HEK293 (cell line): Measurements from ENCODE around the gene AKIP1.

ENCODE experiments used
- CTCF ChIA-PET: fragments of 350-600 bp; formaldehyde crosslinking; extraction: SDS; loops from one replicate; lab custom pipeline; 2021; ENCODE audit warnings: antibody characterized with exemption; lab: Yijun Ruan, JAX
- POLR2A ChIA-PET: fragments of 300-600 bp; formaldehyde crosslinking; extraction: SDS; loops from one replicate; lab custom pipeline; 2020; ENCODE audit warnings: antibody characterized with exemption, inconsistent platforms; lab: Yijun Ruan, JAX
- H3K27ac ChIP-seq: fragments of 200-500 bp; sonication (Bioruptor generic); 2 replicates; pipeline ENCODE4 v1.5.1; 2014; ENCODE audit warnings: low read depth, low read length, control low read depth, inconsistent platforms; ENCODE audit errors: extremely low read depth
- H3K36me3 ChIP-seq, 2 experiments: fragments of 200-500 bp in 1 of 2; sonication (Bioruptor generic) in 1 of 2; 1 replicate in 1 of 2; 2 replicates in 1 of 2; pipeline ENCODE4 v1.5.1; 2014 to 2017; ENCODE audit warnings: inconsistent platforms in 2 of 2, low read length in 2 of 2; ENCODE audit not compliant: control insufficient read depth in 2 of 2, insufficient read depth in 1 of 2
- H3K4me1 ChIP-seq: fragments of 200-500 bp; sonication (Bioruptor generic); 2 replicates; pipeline ENCODE4 v1.5.1; 2014; ENCODE audit warnings: mild to moderate bottlenecking, low read length, inconsistent platforms; ENCODE audit not compliant: control insufficient read depth, insufficient read depth
- H3K4me3 ChIP-seq: 2 replicates; pipeline ENCODE4 v1.5.1; 2011; ENCODE audit warnings: low read depth, mild to moderate bottlenecking, control low read depth, low read length, moderate library complexity
- H3K9me3 ChIP-seq: fragments of 200-500 bp; sonication (Bioruptor generic); 2 replicates; pipeline ENCODE4 v1.5.1; 2014; ENCODE audit warnings: low read depth, low read length, inconsistent platforms; ENCODE audit not compliant: control insufficient read depth, insufficient read depth
- BCL11A ChIP-seq: fragments of 450-650 bp; formaldehyde crosslinking; IDR thresholded peaks from 2 replicates; pipeline ENCODE4 v1.5.1; 2016; ENCODE audit warnings: low read depth, missing biosample characterization, missing genetic modification characterization
- MEIS1 ChIP-seq: sonication (generic); formaldehyde crosslinking; IDR thresholded peaks from 2 replicates; pipeline ENCODE4 v1.8.1; 2022; ENCODE audit warnings: missing genetic modification reagents, mild to moderate bottlenecking, borderline replicate concordance
- ZEB2 ChIP-seq: fragments of 450-650 bp; formaldehyde crosslinking; IDR thresholded peaks from 2 replicates; pipeline ENCODE4 v1.5.1; 2016; ENCODE audit warnings: missing biosample characterization, missing genetic modification characterization
- ZNF112 ChIP-seq: fragments of 450-650 bp; formaldehyde crosslinking; IDR thresholded peaks from 2 replicates; pipeline ENCODE4 v1.5.0; 2017; ENCODE audit warnings: missing biosample characterization, missing genetic modification characterization
- ZNF175 ChIP-seq: fragments of 450-650 bp; formaldehyde crosslinking; IDR thresholded peaks from 2 replicates; pipeline ENCODE4 v1.5.1; 2016; ENCODE audit warnings: missing biosample characterization, missing genetic modification characterization
- ZNF211 ChIP-seq: fragments of 450-650 bp; formaldehyde crosslinking; IDR thresholded peaks from 2 replicates; pipeline ENCODE4 v1.5.1; 2016; ENCODE audit warnings: low read depth, missing biosample characterization, missing genetic modification characterization
- ZNF24 ChIP-seq: fragments of 450-650 bp; formaldehyde crosslinking; IDR thresholded peaks from 2 replicates; pipeline ENCODE4 v1.5.1; 2016; ENCODE audit warnings: missing biosample characterization, missing genetic modification characterization
- ZNF280D ChIP-seq: fragments of 450-650 bp; formaldehyde crosslinking; IDR thresholded peaks from 2 replicates; pipeline ENCODE4 v1.5.1; 2016; ENCODE audit warnings: missing biosample characterization, missing genetic modification characterization
- ZNF324 ChIP-seq: fragments of 450-650 bp; formaldehyde crosslinking; IDR thresholded peaks from 2 replicates; pipeline ENCODE4 v1.5.1; 2016; ENCODE audit warnings: missing biosample characterization, missing genetic modification characterization
- ZNF426 ChIP-seq: fragments of 450-650 bp; formaldehyde crosslinking; IDR thresholded peaks from 2 replicates; pipeline ENCODE4 v1.5.1; 2017; ENCODE audit warnings: missing biosample characterization, missing genetic modification characterization, mild to moderate bottlenecking, inconsistent platforms, moderate library complexity
- ZNF514 ChIP-seq: fragments of 450-650 bp; formaldehyde crosslinking; IDR thresholded peaks from 2 replicates; pipeline ENCODE4 v1.5.1; 2016; ENCODE audit warnings: missing biosample characterization, missing genetic modification characterization
- ZNF549 ChIP-seq: fragments of 450-650 bp; IDR thresholded peaks from 2 replicates; pipeline ENCODE4 v1.5.1; 2018; ENCODE audit warnings: missing biosample characterization, missing genetic modification characterization, mild to moderate bottlenecking, inconsistent platforms, moderate library complexity
- ZNF600 ChIP-seq: fragments of 450-650 bp; formaldehyde crosslinking; IDR thresholded peaks from 2 replicates; pipeline ENCODE4 v1.5.1; 2016; ENCODE audit warnings: missing biosample characterization, missing genetic modification characterization
- ZNF639 ChIP-seq: fragments of 450-650 bp; formaldehyde crosslinking; IDR thresholded peaks from 2 replicates; pipeline ENCODE4 v1.5.1; 2016; ENCODE audit warnings: missing biosample characterization, missing genetic modification characterization
- ZNF76 ChIP-seq: fragments of 450-650 bp; formaldehyde crosslinking; IDR thresholded peaks from 2 replicates; pipeline ENCODE4; 2016; ENCODE audit warnings: low read depth, missing biosample characterization, missing genetic modification characterization, borderline replicate concordance
- ZNF785 ChIP-seq: fragments of 450-650 bp; formaldehyde crosslinking; IDR thresholded peaks from 2 replicates; pipeline ENCODE4 v1.5.1; 2016; ENCODE audit warnings: missing biosample characterization, missing genetic modification characterization
- ZSCAN16 ChIP-seq: fragments of 450-650 bp; formaldehyde crosslinking; IDR thresholded peaks from 2 replicates; pipeline ENCODE4 v1.5.1; 2016; ENCODE audit warnings: missing biosample characterization, missing genetic modification characterization
- TF ChIP-seq, protein P1 (sequence below): fragments of 450-650 bp; formaldehyde crosslinking; IDR thresholded peaks from 2 replicates; pipeline ENCODE4; 2016; ENCODE audit warnings: missing biosample characterization, missing genetic modification characterization

AKIP1 gene

DNA sequence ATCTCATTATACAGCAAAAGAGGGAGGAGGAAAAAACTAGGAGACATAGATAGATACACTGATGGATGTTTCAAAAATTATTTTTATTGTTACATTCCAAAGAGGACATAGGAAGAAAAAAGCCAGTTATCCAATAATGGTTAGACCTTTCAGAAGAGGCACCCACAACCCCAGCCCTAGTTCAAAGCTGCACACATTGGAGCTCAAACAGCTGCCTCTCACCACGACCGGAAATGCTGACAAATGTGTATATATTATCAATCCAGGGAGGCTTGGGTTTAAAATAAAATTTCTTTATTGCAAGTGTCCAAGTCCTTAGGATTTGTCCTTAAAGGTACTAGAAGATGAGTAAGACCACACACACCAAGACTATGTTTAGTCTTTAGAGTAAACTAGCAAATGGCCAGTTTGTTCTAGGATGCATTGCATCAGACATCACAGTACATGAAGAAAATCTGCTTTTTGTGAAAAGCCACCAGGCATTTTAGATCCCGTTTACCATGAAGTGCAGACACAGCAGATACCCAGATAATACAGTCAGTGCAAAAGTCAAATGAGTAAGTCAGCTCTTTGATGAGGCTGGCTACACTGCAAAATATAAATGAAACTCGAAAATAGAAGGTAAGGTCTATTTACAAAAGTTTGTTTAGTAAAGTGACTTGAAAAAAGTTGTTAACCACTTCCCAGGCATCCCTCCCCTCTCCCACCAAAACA is 36.4 kb downstream of the AKIP1 start:
- H3K27ac ChIP-seq: no peak overlapping the region
- H3K36me3 ChIP-seq: peaks cover 0 to 44% of the 10 kb centered on the region in 2 experiments; a peak in 2 of 3 replicates
- POLR2A ChIA-PET: no interaction called here
- no peaks in the 10 kb centered on the region for H3K4me1 ChIP-seq
- CTCF ChIA-PET: interaction anchor here (0.8 kb wide), 1 partner anchor 13 kb away, joined by 3 read pairs; no protein-coding TSS in a partner anchor
- H3K9me3 ChIP-seq: no peaks in the 10 kb centered on the region
- TF ChIP-seq ZNF112 (tag by site-specific recombination) (no peak), ZNF514 (tag by site-specific recombination) (no peak), ZNF785 (no peak), ZNF639 (no peak), ZNF24 (tag by site-specific recombination) (no peak), ZEB2 (tag by site-specific recombination) (no peak), ZNF175 (tag by site-specific recombination) (no peak), ZSCAN16 (tag by site-specific recombination) (no peak)
- no peak overlapping the region for H3K4me3 ChIP-seq

DNA sequence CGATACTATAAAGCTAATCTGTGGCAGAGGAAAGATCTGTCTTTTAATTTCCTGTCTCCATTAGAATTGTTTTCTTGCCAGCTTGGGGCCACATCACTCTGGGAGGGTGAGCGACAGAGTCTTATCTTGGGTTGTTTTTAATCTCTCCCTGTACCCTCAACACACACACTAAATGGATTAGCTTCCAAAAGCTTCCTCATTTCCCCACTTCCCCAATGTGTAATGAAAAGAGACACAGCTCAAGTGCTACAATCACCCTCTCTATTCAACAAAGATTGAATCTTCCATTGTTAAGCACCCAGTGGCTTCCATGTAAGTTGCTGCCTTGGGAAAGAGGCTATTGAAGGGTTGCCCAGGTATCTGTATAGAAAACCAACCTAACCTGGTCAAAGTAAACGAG is 37.9 kb downstream of the AKIP1 start:
- TF ChIP-seq ZNF324 (no peak), ZNF549 (tag by site-specific recombination) (no peak), ZNF426 (tag by site-specific recombination) (no peak), BCL11A (tag by site-specific recombination) (no peak), ZNF600 (tag by site-specific recombination) (no peak), ZNF280D (tag by site-specific recombination) (no peak), MEIS1 (CRISPR knock-in tag) (no peak), ZNF24 (tag by site-specific recombination) (no peak), ZNF76 (no peak), ZNF211 (tag by site-specific recombination) (no peak)
- TF ChIP-seq, protein P1, sequence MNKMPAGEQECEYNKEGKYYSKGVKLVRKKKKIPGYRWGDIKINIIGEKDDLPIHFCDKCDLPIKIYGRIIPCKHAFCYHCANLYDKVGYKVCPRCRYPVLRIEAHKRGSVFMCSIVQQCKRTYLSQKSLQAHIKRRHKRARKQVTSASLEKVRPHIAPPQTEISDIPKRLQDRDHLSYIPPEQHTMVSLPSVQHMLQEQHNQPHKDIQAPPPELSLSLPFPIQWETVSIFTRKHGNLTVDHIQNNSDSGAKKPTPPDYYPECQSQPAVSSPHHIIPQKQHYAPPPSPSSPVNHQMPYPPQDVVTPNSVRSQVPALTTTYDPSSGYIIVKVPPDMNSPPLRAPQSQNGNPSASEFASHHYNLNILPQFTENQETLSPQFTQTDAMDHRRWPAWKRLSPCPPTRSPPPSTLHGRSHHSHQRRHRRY (tag by site-specific recombination): no peak
- Histone ChIP-seq H3K9me3 (no peaks in the 10 kb centered on the region), H3K4me1 (no peaks in the 10 kb centered on the region), H3K36me3 (peaks cover 0 to 59% of the 10 kb centered on the region in 2 experiments; a peak in 2 of 3 replicates), H3K4me3 (no peak overlapping the region), H3K27ac (no peak overlapping the region)
- ChIA-PET CTCF (interaction anchor here (0.6 to 2.6 kb wide), 6 partner anchors 10 to 86 kb away, joined by 3 to 15 read pairs (median 3); no protein-coding TSS in a partner anchor), POLR2A (no interaction called here)
